CD4-positive, alpha-beta T cell treated with Interleukin-15 for 1 hour (primary cell): Measurements from ENCODE around the gene OSBPL8.

Experiments used
- DNase-seq: peaks from one replicate; pipeline ENCODE4 v3.0.0-alpha.2; 2020

Gene OSBPL8, protein sequence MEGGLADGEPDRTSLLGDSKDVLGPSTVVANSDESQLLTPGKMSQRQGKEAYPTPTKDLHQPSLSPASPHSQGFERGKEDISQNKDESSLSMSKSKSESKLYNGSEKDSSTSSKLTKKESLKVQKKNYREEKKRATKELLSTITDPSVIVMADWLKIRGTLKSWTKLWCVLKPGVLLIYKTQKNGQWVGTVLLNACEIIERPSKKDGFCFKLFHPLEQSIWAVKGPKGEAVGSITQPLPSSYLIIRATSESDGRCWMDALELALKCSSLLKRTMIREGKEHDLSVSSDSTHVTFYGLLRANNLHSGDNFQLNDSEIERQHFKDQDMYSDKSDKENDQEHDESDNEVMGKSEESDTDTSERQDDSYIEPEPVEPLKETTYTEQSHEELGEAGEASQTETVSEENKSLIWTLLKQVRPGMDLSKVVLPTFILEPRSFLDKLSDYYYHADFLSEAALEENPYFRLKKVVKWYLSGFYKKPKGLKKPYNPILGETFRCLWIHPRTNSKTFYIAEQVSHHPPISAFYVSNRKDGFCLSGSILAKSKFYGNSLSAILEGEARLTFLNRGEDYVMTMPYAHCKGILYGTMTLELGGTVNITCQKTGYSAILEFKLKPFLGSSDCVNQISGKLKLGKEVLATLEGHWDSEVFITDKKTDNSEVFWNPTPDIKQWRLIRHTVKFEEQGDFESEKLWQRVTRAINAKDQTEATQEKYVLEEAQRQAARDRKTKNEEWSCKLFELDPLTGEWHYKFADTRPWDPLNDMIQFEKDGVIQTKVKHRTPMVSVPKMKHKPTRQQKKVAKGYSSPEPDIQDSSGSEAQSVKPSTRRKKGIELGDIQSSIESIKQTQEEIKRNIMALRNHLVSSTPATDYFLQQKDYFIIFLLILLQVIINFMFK

DNA sequence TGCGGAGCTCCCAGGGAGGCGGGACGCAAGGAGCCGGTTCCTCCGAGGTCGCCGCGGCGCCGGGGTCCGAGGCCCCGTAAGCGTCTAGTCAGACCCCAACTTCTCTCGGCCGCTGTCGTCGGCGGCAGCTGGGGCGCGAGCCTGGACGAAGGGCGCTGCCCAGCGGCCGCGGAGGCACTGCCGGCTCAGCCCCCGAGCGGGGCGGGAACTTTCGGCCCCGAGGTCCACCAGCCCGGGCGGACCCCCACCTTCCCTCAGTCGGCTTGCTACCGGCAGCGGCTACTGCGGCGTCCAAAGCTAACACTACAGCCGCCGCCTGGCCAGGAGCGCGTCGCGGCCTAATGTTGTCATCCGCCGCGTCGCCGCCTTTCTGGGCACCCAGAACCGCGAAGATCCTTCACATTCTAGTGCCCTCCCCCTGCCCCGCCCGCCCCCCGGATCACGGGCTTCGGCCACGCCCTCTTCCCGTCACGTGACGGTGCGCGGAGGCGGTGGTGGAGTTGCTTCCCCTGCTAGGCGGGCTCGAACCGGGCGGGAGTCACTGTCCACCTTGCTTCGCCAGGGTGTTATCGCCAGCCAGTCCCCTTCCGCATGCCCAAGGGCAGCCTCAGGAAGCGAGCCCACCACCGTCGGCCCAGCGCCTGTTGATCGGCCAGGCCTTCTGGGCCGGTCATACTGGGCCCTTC, at the start of gene OSBPL8:
TSS of gene OSBPL8 (minus strand) at position 372 of the 686 bp plus-strand sequence. CDS start 72,220 bp downstream, outside the sequence.
- peak; percentile 94 for DNase-seq

DNA sequence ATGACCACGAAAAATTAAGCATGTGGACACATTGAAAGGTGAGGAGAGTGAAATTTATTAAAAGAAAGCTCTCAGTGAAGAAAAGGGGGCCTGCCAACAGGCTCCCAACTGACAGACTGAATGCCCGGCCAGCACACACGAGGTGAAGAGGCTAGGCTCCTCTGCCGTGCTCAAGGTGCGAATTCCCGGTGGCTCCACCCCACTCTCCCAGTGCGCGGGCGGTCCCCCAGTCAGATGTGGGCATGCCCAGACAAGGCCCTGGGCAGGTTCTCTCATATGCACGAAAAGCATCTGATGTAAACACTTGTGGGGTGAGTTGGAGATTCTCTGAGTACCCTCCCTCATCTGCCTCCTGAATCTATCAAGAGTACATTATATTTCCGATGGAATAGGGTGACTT, 48.5 kb upstream of the OSBPL8 start:
- DNase-seq, result no peak

DNA sequence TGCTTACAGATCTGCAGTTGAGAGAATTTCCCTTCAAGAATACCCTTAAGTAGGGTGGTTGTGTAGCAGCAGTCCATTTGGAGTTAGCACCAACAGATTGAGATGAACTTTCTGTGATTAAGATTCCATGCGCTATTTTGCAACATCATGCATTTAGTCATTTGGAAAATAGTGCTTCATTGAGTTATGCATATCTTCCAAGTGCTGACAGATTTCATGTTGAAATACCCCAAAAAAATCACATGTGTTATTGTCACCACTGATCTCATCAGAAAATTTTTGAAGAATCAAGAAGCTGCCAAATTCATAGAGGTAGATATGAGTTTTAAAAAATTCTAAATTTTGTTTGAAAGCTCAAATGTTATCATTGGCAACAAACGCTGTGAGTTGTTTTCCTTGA, 35.5 kb upstream of the OSBPL8 start:
- DNase-seq, result no peak

DNA sequence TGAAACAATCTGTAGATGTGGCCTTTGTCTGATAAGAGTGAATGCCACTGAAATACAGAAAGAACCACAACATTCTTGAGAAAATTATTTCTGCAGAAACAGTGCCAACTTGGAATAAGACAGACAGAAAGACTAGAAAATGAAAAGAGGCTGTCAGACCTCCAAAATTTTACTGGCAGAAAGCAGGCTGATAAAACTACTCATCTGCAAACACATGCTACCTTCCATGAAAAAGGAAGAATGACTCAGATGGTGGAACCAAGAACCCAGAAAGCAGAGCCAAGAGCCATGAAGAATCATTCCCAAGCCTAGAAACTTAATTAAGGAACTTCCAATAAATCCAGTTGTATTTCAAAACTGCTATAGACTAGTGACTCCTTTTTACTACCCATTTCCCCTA, 31.9 kb upstream of the OSBPL8 start:
- no peak for DNase-seq

DNA sequence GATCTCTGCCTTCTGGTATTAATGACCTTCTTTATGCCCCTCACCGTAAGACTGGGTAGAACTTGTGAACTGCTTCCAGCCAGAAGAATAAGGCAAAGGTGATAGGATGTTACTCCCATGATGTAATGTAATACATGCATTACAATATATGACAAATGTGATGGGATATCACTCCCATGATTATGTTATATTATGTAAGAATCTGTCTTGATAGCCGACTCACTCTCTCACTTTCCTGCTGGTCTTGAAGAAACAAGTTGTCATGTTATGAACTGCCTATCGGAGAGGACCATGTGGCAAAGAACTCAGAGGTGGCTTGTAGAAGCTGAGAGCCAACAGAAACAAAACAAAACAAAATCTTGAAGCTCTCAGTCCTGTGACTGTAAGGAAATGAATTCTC, 30.6 kb upstream of the OSBPL8 start:
- DNase-seq, result no peak

DNA sequence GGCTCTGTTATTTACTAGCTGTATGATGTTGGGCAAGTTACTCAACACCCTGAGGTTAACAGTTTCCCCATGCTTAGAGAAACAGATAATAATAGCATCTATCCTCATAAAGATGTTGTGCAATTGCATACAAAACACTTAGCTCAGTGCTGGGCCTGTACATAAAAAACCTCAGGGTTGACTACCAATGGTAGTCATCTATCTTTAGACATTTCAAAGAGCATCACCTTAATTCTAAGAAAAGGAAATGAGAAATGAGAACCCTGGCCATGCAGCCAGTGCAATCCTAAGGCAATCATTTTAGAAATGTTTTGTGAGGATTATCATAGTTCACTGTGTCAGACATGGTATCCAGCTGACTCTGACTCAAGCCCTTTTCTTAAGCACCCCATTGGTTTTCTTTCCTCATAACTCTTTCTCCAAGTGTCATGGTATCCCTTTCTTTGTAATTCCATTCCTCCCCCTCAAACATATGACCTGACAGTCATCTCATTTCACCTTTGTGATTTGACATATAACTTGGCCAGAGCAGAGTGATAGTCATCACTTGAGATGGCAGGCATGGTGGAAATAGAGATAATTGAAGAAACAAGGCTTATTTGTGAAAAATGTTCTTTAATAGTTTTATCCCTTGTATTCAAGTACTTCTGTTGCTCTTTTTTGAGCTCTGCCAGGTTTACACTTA, 29.5 kb upstream of the OSBPL8 start:
- DNase-seq, result peak; percentile 30

DNA sequence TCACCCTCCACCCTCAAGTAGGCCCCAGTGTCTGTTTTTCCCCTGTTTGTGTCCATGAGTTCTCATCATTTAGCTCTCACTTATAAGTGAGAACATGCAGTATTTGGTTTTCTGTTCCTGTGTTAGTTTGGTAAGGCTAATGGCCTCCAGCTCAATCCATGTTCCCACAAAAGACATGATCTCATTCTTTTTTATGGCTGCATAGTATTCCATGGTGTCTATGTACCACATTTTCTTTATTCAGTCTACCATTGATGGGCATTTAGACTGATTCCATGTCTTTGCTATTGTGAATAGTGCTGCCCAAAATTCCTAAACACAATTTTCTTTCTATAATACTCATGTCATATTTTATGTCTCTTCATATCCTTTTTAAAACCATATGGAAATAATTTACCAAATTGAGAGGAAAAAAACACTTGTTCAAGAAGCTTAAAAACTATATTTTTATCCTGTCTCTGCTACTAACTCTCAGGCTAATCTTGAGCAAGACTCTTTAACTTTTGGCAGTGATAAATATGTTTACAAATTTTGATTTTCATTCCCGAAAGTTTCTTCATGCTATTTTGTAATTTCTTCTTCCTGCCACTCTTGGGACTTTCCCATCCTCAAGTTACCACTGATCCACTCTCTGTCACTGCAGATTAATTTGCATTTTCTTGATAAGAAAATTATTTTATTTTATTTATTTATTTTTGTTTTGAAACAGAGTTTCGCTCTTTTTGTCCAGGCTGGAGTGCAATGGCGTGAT, 28.0 kb upstream of the OSBPL8 start:
- no peak for DNase-seq

DNA sequence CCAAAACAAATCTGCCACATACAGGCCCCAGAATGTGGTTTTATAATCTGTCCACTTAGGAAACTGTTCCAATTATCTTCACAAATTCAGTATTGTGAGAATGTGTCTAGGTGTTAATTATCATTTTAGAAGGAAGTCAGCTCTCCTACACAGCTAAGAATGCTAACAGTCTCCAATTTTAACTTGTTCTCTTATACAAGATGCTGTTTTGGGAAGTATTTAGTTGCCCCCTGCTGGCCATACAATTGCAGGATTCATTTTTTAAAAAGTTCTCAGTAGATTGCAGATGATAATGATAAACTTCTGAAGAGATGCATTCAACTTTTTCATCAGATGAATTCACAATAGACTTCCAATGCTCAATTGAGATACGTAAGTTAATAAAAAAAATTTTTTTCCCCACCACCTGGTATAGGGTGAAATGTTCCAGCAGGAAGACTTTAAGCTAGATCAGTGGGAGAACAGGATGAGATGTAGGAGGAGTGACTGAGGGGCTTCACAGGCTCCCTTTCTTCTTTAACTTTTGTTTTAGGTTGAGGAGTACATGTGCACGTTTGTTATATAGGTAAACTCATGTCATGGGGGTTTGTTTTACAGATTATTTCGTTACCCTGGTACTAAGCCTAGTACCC, 27.3 kb upstream of the OSBPL8 start:
- no peak for DNase-seq

DNA sequence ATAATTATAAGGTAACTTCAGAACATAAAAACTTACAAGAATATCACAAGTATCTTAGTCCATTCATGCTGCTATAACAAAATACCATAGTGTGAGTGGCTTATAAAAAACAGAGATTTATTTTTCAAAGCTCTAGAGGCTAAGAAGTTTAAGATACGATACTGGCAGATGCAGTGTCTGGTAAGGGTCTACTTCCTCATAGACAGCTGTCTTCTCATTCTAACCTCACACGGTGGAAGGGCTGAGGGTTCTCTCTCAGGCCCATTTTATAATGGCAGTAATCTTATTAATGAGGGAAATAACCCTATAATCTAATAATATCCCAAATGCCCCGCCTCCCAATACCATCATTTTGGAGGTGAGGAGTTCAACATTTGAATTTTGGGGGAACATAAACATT, 23.7 kb upstream of the OSBPL8 start:
- DNase-seq, result no peak

DNA sequence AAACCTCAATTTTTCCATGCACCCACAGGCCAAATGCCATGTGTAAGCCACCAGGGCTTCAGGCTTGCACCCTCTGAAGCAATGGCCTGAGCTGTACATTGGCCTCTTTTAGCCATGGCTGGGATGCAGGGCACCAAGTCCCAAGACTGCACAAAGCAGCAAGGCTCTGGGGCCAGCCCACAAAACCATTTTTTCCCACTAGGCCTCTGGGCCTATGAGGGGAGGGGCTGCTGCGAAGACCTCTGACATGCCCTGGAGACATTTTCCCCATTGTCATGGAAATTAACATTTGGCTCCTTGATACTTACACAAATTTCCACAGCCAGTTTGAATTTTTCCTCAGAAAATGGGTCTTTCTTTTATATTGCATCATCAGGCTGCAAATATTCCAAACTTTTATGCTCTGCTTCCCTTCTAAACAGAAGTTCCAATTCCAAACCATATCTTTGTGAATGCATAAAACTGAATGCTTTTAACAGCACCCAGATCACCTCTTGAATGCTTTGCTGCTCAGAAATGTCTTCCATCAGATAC, 14.3 kb upstream of the OSBPL8 start:
- no peak for DNase-seq

DNA sequence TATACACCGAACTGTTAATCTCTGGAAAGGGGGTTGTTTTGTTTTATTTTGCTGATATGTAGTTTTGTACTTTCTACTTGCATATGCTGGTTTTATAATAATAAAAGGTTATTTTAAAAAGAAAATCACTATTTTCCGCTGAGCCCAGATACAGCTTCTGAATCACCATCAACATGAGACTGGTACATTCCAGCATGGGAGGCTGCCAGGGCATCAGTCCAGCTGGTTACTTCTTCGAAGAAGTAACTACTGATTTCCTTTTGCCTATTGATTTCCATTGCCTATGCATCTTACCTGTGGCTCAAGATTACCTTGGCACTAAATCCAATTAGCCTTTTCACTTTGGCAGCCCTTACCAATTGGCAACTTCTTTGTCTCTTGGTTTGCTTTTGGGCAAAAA, 11.7 kb upstream of the OSBPL8 start:
- no peak for DNase-seq

DNA sequence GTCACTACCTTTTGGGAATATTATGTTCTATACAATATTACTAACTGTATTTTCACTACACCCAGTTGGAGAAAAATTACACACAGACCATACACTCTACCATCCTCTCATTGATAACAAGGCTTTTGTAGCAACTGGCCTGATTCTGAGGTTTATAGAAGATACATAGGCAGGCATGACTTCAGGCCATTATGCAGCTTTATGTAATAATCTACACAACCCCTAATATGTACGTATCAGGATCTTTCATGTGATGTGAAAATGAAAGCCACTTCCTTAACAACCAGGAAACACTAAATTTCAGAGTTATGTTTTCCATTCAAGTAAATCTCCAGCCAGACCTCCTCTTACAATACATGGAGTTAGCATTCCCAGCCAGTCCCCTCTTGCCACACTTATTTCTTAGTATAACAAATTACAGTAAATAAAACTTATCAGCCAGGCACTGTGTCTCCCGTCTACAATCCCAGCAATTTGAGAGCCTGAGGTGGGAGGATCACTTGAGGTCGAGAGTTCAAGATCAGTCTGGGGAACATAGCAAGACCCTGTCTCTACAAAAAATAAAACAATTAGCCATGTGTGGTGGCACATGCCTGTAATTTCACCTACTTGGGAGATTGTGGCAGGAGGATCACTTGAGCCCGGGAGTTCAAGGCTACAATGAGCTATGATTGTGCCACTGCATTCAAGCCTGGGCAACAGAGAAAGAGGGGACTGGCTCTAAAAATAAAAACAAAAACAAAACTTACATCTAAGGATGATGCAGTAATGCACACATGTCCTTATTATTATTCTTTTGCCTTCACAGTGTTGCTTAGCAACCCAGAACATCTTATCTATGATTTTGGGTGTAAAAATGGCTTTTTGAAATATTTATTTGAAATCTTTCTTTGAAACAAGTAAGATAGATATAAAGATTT, 10.4 kb upstream of the OSBPL8 start:
- DNase-seq, result no peak

DNA sequence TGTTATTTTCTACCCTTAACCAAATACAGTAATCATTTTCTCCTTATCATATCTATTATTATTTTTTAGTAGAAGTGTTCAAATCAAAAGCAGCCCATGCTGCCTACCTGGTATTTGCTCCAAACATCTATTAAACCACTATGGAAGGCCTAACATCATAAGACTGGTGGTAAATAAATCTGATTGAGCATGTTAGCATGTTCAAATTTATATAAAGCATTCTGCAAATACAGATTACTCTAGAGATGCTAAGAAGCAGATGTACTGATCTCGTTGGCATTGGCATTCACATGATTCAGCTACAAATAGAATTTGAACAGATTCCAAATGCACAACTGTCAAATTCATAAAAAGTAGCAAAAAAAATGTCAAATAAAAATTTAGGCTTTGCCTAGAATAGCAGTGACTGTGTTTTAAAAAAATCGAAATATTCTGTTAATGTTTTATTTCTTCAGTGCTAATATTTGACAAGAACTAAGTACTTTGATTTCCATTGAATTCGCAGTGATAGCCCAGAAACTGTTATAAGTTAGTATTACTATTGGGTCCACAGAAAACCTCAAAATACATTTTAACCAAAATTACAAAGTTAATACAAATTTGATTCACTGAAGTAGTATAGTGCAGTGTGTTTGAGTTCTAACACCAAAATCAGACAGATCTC, 9.4 kb upstream of the OSBPL8 start:
- no peak for DNase-seq

DNA sequence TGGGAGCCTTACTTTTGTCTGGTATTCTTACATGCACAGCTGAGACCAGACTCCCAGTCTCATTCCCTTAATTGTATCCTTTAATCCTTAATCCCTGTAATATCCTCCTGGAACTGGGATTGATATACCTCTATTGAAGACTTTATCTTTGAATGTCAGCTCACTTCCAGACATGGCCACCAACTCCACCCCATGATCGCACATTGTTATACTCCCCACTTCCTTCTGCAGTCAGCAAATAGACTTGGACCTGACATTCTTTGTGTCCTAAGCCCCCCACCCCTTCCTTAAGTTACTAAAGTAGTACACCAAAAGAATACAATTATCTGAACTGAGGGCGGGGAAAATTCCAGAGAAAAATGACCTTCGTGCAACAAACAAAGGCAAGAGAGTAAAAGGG, 8.6 kb upstream of the OSBPL8 start:
- DNase-seq, result no peak

DNA sequence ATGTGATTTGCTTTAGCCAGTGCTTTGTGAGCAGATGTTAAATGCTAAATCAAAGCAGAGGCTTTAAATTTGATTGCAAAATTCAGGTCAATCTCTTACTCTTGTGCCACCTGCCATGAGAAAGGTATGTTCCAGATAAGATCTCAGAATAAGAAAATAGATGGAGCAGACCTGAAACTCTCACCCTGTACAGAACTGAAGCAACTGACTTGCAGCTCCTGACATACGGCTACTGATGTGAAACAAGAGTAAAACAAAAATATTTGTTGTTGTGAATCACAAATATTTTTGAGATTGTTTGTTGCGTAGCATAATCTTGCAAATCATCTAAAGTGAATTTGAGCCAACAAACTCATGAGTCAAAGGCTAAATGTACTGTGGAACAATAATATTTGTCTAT, 3.5 kb upstream of the OSBPL8 start:
- no peak for DNase-seq

DNA sequence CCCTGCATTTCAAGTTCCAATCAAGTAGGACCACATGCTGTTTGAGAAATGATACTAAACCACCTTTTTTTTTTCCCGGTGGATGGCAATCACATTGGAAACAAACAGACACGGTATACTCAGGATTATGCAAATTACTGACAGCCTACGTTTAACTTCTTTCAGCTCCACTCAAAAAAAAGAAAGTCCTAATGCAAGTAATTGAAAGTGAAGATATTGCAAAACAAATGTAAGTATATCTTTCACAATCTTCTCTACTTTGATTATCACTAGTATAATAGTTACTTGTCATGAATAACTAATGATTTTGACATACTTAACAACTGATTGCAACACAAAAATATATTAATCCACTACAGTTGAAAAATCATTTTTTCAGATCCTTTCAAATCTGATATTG, 2.6 kb upstream of the OSBPL8 start:
- DNase-seq, result no peak

DNA sequence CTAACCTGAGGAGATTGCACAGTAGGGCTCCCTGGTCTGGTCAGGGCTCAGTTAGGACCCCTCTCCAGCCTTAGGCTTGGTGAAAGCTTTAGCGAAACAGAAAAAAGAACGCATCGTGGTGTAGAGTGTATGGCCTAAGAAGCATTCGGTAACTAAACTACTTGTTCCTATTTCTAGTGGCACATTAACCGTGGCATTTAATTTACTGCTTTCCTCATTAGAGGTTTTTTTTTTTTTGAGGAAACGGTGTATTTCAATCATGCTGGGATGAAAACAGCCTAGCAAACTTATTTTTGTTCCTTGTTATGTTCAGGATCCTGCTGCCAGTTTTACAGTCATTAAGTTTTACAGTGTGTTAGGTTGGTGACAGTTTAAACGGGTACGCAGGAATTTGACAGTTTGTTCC, 518 bp upstream of the OSBPL8 start:
- no peak for DNase-seq

DNA sequence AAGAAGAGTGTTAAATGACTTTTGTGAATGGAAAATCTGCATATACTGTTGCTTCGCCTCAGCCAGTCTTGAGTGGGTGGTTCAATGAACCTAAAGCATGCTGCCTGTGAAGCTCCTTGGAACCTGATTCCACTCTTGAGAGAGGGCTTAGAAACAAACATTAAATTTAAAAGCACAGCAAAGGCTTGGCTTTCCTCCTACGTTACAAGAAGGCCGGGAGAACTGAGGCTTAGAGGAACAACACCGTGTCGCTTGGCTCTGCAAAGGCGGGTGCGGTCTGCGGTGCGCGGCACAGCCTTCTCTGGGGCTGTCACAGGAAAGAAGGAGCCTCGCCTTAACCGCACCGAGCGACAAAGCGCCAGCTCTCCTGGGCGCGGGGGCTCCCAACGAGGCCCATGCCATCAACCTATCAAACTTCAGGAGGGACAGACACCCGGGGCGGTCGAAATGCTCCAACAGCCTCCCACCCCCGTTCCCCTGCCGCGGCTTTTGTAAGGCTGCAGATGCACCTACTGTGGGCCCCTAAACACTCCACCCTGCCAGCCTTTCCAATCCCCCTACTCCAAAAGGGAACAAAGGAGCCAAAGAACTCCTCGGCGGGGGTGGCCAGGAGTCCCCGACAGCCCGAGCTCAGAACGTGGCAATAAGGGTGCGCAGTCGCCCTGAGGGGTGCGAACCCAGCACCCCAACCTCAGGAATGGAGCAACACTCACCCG, 729 bp downstream of the OSBPL8 start:
- peak; percentile 80 for DNase-seq

DNA sequence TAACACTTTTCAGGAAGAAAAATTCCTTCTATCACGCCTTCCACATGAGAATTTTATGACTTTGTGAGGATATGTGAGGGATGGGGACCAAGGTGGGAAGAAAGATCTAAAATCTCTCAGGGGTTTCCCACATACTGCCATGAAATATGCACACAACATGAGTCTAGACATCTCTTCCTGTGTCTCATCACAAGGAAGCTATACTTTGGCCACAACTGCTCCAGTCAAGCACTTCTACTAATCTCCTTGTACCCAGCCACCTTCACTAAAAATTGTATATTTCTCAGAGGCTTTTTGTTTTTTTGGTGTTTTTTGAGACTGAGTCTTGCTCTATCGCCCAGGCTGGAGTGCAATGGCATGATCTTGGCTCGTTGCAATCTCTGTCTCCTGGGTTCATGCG, 3.2 kb downstream of the OSBPL8 start:
- DNase-seq, result no peak
